Measurements from ENCODE around the gene MCF2L2. TPM values are rescaled to one million over a fixed set of nuclear protein-coding genes. Genes with fewer than 3 reads are reported as not detected.
A peak's percentile ranks its signal among the peaks of the same experiment; 100 is the strongest.

Gene MCF2L2
- total RNA-seq, 1 experiment from 2014 or later, result 1.7 TPM

- TF ChIP-seq CTCF (conservative IDR thresholded peaks at IDR 0.05) (no peak), EZH2 (IDR thresholded peaks at IDR 0.05; ENCODE audit: low read depth) (no peak)
- no peak overlapping the region for H3K4me3 ChIP-seq
- BruUV-seq (replicated peaks), result no TSS peak
- H3K27me3 ChIP-seq (ENCODE audit: insufficient read depth, low read depth), result no peaks in the 10 kb centered on the region
- no peak overlapping the region for H2AFZ ChIP-seq
- no peak overlapping the region for H3K4me2 ChIP-seq
- POLR2A ChIA-PET (ENCODE audit: unreplicated experiment), result no interaction called here
- H3K36me3 ChIP-seq (ENCODE audit: low read depth), result no peaks in the 10 kb centered on the region
- H3K27ac ChIP-seq, result no peak overlapping the region
- no peaks in the 10 kb centered on the region for H3K9me3 ChIP-seq (ENCODE audit: insufficient read depth, low read depth)
- DNase-seq, result no peak
- H3K4me1 ChIP-seq (replicated peaks; ENCODE audit: insufficient read depth), result peaks cover 16% of the 10 kb centered on the region
- CTCF ChIA-PET, result interaction anchor here (0.6 kb wide), 1 partner anchor 78 kb away, joined by 3 read pairs; no protein-coding TSS in a partner anchor
- intact Hi-C loops (cut with micrococcal nuclease; ENCODE audit: unreplicated experiment), result loop anchor here (5.0 kb wide), 1 partner anchor 274 kb away; no protein-coding TSS in a partner anchor
- no peaks in the 10 kb centered on the region for H4K20me1 ChIP-seq (ENCODE audit: insufficient read depth)
- no peaks in the 10 kb centered on the region for H3K9me2 ChIP-seq (ENCODE audit: insufficient read depth)
- no peaks in the 10 kb centered on the region for H3K79me2 ChIP-seq (ENCODE audit: low read depth)
- H3F3A ChIP-seq (ENCODE audit: insufficient read depth, low read depth), result peaks cover 12% of the 10 kb centered on the region; the same call in 1 of the 2 replicates
Observed at GRCh38 chr3:183181606-183182005, 246.8 kb downstream of the MCF2L2 start.

GRCh38 chr3:183180784-183181295 lies 247.6 kb downstream of the MCF2L2 start:
- Histone ChIP-seq H2AFZ (no peak overlapping the region), H3F3A (ENCODE audit: insufficient read depth, low read depth) (peaks cover 6% of the 10 kb centered on the region; the same call in 1 of the 2 replicates), H3K4me3 (no peak overlapping the region), H3K9me3 (ENCODE audit: insufficient read depth, low read depth) (no peaks in the 10 kb centered on the region), H4K20me1 (ENCODE audit: insufficient read depth) (no peaks in the 10 kb centered on the region), H3K4me1 (replicated peaks; ENCODE audit: insufficient read depth) (peaks cover 10% of the 10 kb centered on the region), H3K27ac (no peak overlapping the region), H3K79me2 (ENCODE audit: low read depth) (no peaks in the 10 kb centered on the region), H3K27me3 (ENCODE audit: insufficient read depth, low read depth) (no peaks in the 10 kb centered on the region), H3K4me2 (no peak overlapping the region), H3K36me3 (ENCODE audit: low read depth) (no peaks in the 10 kb centered on the region), H3K9me2 (ENCODE audit: insufficient read depth) (no peaks in the 10 kb centered on the region)
- DNase-seq, result no peak
- CTCF ChIA-PET, result interaction anchor here (0.6 kb wide), 2 partner anchors 78 to 200 kb away, joined by 3 to 4 read pairs; no protein-coding TSS in a partner anchor
- no peak for TF ChIP-seq CTCF (conservative IDR thresholded peaks at IDR 0.05)
- TF ChIP-seq EZH2 (IDR thresholded peaks at IDR 0.05; ENCODE audit: low read depth), result no peak
- POLR2A ChIA-PET (ENCODE audit: unreplicated experiment), result no interaction called here
- no TSS peak for BruUV-seq (replicated peaks)
- intact Hi-C loops (cut with micrococcal nuclease; ENCODE audit: unreplicated experiment), result loop anchor here (5.0 kb wide), 1 partner anchor 274 kb away; no protein-coding TSS in a partner anchor

- Histone ChIP-seq H4K20me1 (ENCODE audit: insufficient read depth) (no peaks in the 10 kb centered on the region), H3K27ac (no peak overlapping the region), H3K9me3 (ENCODE audit: insufficient read depth, low read depth) (no peaks in the 10 kb centered on the region), H3K4me1 (replicated peaks; ENCODE audit: insufficient read depth) (peaks cover 4% of the 10 kb centered on the region), H3K36me3 (ENCODE audit: low read depth) (no peaks in the 10 kb centered on the region), H3F3A (ENCODE audit: insufficient read depth, low read depth) (0 out of 2 replicates have a peak, but pooled peaks cover under 1% of the 10 kb centered on the region), H2AFZ (no peak overlapping the region), H3K4me3 (no peak overlapping the region), H3K9me2 (ENCODE audit: insufficient read depth) (no peaks in the 10 kb centered on the region), H3K27me3 (ENCODE audit: insufficient read depth, low read depth) (no peaks in the 10 kb centered on the region), H3K4me2 (peak overlapping the region; percentile 98; the same call in 1 of the 2 replicates), H3K79me2 (ENCODE audit: low read depth) (no peaks in the 10 kb centered on the region)
- intact Hi-C loops (cut with micrococcal nuclease; ENCODE audit: unreplicated experiment), result loop anchor here (5.0 kb wide), 1 partner anchor 273 kb away; no protein-coding TSS in a partner anchor
- POLR2A ChIA-PET (ENCODE audit: unreplicated experiment), result no interaction called here
- DNase-seq, result no peak
- no TSS peak for BruUV-seq (replicated peaks)
- TF ChIP-seq EZH2 (IDR thresholded peaks at IDR 0.05; ENCODE audit: low read depth) (no peak), CTCF (conservative IDR thresholded peaks at IDR 0.05) (no peak)
- CTCF ChIA-PET, result interaction anchor here (0.6 kb wide), 2 partner anchors 85 to 200 kb away, joined by 3 to 4 read pairs; no protein-coding TSS in a partner anchor
Observed at GRCh38 chr3:183180110-183180783, 248.2 kb downstream of the MCF2L2 start.
